Liver (tissue), 10 donors: Measurements from ENCODE around the gene CRACR2B. TPM values are rescaled to one million over a fixed set of nuclear protein-coding genes. Genes with fewer than 3 reads are reported as not detected.

ENCODE experiments used
- DNase-seq: peaks from one replicate; pipeline ENCODE4 v3.0.0-alpha.2; 2017; ENCODE audit warnings: low spot score
- H3K27ac ChIP-seq, 2 donors: one replicate each; pipeline ENCODE4 v1.7.0; 2013; ENCODE audit warnings: inconsistent platforms in 2 of 2, low read length in 2 of 2, control low read depth in 1 of 2, low read depth in 1 of 2, mild to moderate bottlenecking in 1 of 2
- H3K27me3 ChIP-seq, 4 donors: one replicate each; pipeline versions ENCODE4 v1.6.1 to v1.7.0; 2013; ENCODE audit warnings: low read length in 3 of 4, inconsistent platforms in 1 of 4, mild to moderate bottlenecking in 1 of 4, moderate library complexity in 1 of 4; ENCODE audit not compliant: control insufficient read depth in 4 of 4, insufficient read depth in 4 of 4
- H3K36me3 ChIP-seq, 4 donors: one replicate each; pipeline versions ENCODE4 v1.6.1 to v1.7.0; 2013; ENCODE audit warnings: low read length in 3 of 4, mild to moderate bottlenecking in 3 of 4, low read depth in 1 of 4, moderate library complexity in 1 of 4; ENCODE audit not compliant: control insufficient read depth in 4 of 4, insufficient read depth in 3 of 4
- H3K4me1 ChIP-seq, 4 donors: one replicate each; pipeline versions ENCODE4 v1.6.1 to v1.7.0; 2013; ENCODE audit warnings: low read length in 3 of 4, mild to moderate bottlenecking in 3 of 4, moderate library complexity in 1 of 4; ENCODE audit not compliant: control insufficient read depth in 4 of 4, insufficient read depth in 4 of 4
- H3K4me3 ChIP-seq, 3 donors: one replicate each; pipeline versions ENCODE4 v1.6.1 to v1.7.0; 2013; ENCODE audit warnings: low read length in 3 of 3, control low read depth in 1 of 3, low read depth in 1 of 3, mild to moderate bottlenecking in 1 of 3
- H3K9ac ChIP-seq, 2 donors: one replicate each; pipeline ENCODE4 v1.7.0; 2013; ENCODE audit warnings: low read length in 2 of 2, mild to moderate bottlenecking in 2 of 2, moderate library complexity in 2 of 2, control low read depth in 1 of 2, low read depth in 1 of 2
- H3K9me3 ChIP-seq, 4 donors: one replicate each; pipeline versions ENCODE4 v1.6.1 to v1.7.0; 2013; ENCODE audit warnings: low read length in 3 of 4; ENCODE audit not compliant: control insufficient read depth in 4 of 4
- EGR1 ChIP-seq, 2 donors: IDR thresholded peaks; 2 replicates each; pipeline ENCODE4 v1.6.1; 2016 to 2018; ENCODE audit warnings: antibody characterized with exemption in 2 of 2, low read depth in 2 of 2
- WGBS: extraction: QIAGEN DNeasy Blood & Tissue Kit; methylation state at CpG from one replicate; pipeline ENCODE4 v1.1.7; 2013; 5-methylcytosine and 5-hydroxymethylcytosine counted together
- polyA plus RNA-seq, 2 donors: library from polyadenylated mRNA; stranded (reverse) in 1 of 2; unstranded in 1 of 2; fragments of 200-250 nt in 1 of 2; fragments of >200 nt in 1 of 2; fragmentation: Nextera tagmentation in 1 of 2; extraction: Ambion mirVana in 1 of 2; gene quantifications; one replicate each; pipeline versions ENCODE4 v1.2.1 to v1.2.3, GENCODE V29; 2013 to 2015
- small RNA-seq: library from RNA; depleted of rRNA; stranded (forward); fragments of <200 nt; gene quantifications from one replicate; pipeline ENCODE3, GENCODE V24; 2014
- total RNA-seq, 2 donors: library from RNA; depleted of rRNA; stranded (reverse); fragments of >200 nt; gene quantifications; one replicate each; pipeline ENCODE4 v1.2.3, GENCODE V29; 2014
- donor health status: healthy.
- donor health status: healthy.
- donor health status: healthy.
- donor health status: healthy.
- donor health status: healthy.

The CRACR2B gene
- total and polyA plus RNA-seq, 4 donors: 0.14 to 2.9 (median 2.2) TPM

GRCh38 chr11:880447-880846 lies 52.7 kb downstream of the CRACR2B start:
- Histone ChIP-seq H3K4me3 (no peak overlapping the region), H3K9ac (no peak overlapping the region), H3K36me3 (peaks cover 4 to 32% (median 12%) of the 10 kb centered on the region in 4 donors), H3K27ac (no peak overlapping the region), H3K27me3 (no peaks in the 10 kb centered on the region), H3K9me3 (no peaks in the 10 kb centered on the region), H3K4me1 (peaks cover 3 to 10% (median 6%) of the 10 kb centered on the region in 4 donors)
- WGBS: 90% methylated on average over 14 of the region's 14 CpGs
- no peak for TF ChIP-seq EGR1 (IDR thresholded peaks at IDR 0.05; ENCODE audit: low read depth in 2 of 2)
- no peak for DNase-seq

Small RNAs within 50 kb of the gene (small RNA-seq; reads per million reads assigned to genes)
- gene SNORA52: not detected

Other genes starting within 250 kb of the CRACR2B start
- 10 to 100 TPM; 15.7 to 62.4 TPM for gene IRF7, start 212.0 kb upstream of the CRACR2B start, total RNA-seq
- 10 to 100 TPM; 23.8 to 50.3 TPM for gene IRF7, start 212.0 kb upstream of the CRACR2B start, polyA plus RNA-seq
- gene CDHR5, start 203.0 kb upstream of the CRACR2B start, total RNA-seq: 10 to 100 TPM; 34.8 to 79.7 TPM
- 10 to 100 TPM; 29.4 to 86.2 TPM for gene CDHR5, start 203.0 kb upstream of the CRACR2B start, polyA plus RNA-seq
- gene SCT, start 200.7 kb upstream of the CRACR2B start, total RNA-seq: not detected
- not detected for gene SCT, start 200.7 kb upstream of the CRACR2B start, polyA plus RNA-seq
- not detected for gene DRD4, start 190.7 kb upstream of the CRACR2B start, total RNA-seq
- gene DRD4, start 190.7 kb upstream of the CRACR2B start, polyA plus RNA-seq: not detected
- gene DEAF1, start 132.7 kb upstream of the CRACR2B start, total RNA-seq: 10 to 100 TPM in 1 of 2 donors, 1 to 10 TPM in 1; 9.6 to 11.4 TPM
- gene DEAF1, start 132.7 kb upstream of the CRACR2B start, polyA plus RNA-seq: 10 to 100 TPM in 1 of 2 donors, 1 to 10 TPM in 1; 7.0 to 10.5 TPM
- 10 to 100 TPM in 1 of 2 donors, 1 to 10 TPM in 1; 5.1 to 11.1 TPM for gene TMEM80, start 132.1 kb upstream of the CRACR2B start, total RNA-seq
- 10 to 100 TPM in 1 of 2 donors, 1 to 10 TPM in 1; 5.3 to 12.4 TPM for gene TMEM80, start 132.1 kb upstream of the CRACR2B start, polyA plus RNA-seq
- 100 to 1,000 TPM in 1 of 2 donors, 10 to 100 TPM in 1; 24.4 to 138 TPM for gene EPS8L2, start 121.7 kb upstream of the CRACR2B start, total RNA-seq
- 10 to 100 TPM; 62.2 to 63.2 TPM for gene EPS8L2, start 121.7 kb upstream of the CRACR2B start, polyA plus RNA-seq
- 100 to 1,000 TPM in 1 of 2 donors, 10 to 100 TPM in 1; 72.5 to 181 TPM for gene TALDO1, start 80.5 kb upstream of the CRACR2B start, total RNA-seq
- gene TALDO1, start 80.5 kb upstream of the CRACR2B start, polyA plus RNA-seq: 100 to 1,000 TPM; 123 to 133 TPM
- 10 to 100 TPM; 26.3 to 37.2 TPM for gene GATD1, start 50.4 kb upstream of the CRACR2B start, total RNA-seq
- gene GATD1, start 50.4 kb upstream of the CRACR2B start, polyA plus RNA-seq: 10 to 100 TPM; 22.7 to 23.0 TPM
- not detected for gene CEND1, start 37.8 kb upstream of the CRACR2B start, total RNA-seq
- not detected for gene CEND1, start 37.8 kb upstream of the CRACR2B start, polyA plus RNA-seq
- 10 to 100 TPM in 1 of 2 donors, 1 to 10 TPM in 1; 5.3 to 15.1 TPM for gene SLC25A22, start 29.6 kb upstream of the CRACR2B start, total RNA-seq
- 10 to 100 TPM in 1 of 2 donors, 1 to 10 TPM in 1; 9.0 to 26.8 TPM for gene SLC25A22, start 29.6 kb upstream of the CRACR2B start, polyA plus RNA-seq
- gene PIDD1, start 22.7 kb upstream of the CRACR2B start, total RNA-seq: 10 to 100 TPM in 1 of 2 donors, 1 to 10 TPM in 1; 7.8 to 10.4 TPM
- gene PIDD1, start 22.7 kb upstream of the CRACR2B start, polyA plus RNA-seq: 1 to 10 TPM; 6.4 to 7.3 TPM
- 100 to 1,000 TPM in 1 of 2 donors, 10 to 100 TPM in 1; 59.8 to 297 TPM for gene RPLP2, start 18.0 kb upstream of the CRACR2B start, total RNA-seq
- 100 to 1,000 TPM; 273 to 476 TPM for gene RPLP2, start 18.0 kb upstream of the CRACR2B start, polyA plus RNA-seq
- gene PNPLA2, start 9.0 kb upstream of the CRACR2B start, total RNA-seq: 10 to 100 TPM; 13.7 to 29.1 TPM
- 10 to 100 TPM; 25.3 to 58.9 TPM for gene PNPLA2, start 9.0 kb upstream of the CRACR2B start, polyA plus RNA-seq
- 100 to 1,000 TPM in 1 of 2 donors, 10 to 100 TPM in 1; 31.6 to 127 TPM for gene CD151, start 5.0 kb downstream of the CRACR2B start, total RNA-seq
- gene CD151, start 5.0 kb downstream of the CRACR2B start, polyA plus RNA-seq: 100 to 1,000 TPM; 121 to 264 TPM
- gene POLR2L, start 14.6 kb downstream of the CRACR2B start, total RNA-seq: 10 to 100 TPM; 28.1 to 60.4 TPM
- 100 to 1,000 TPM; 152 to 230 TPM for gene POLR2L, start 14.6 kb downstream of the CRACR2B start, polyA plus RNA-seq
- gene TSPAN4, start 14.9 kb downstream of the CRACR2B start, total RNA-seq: 10 to 100 TPM; 25.2 to 35.6 TPM
- 10 to 100 TPM; 16.5 to 38.1 TPM for gene TSPAN4, start 14.9 kb downstream of the CRACR2B start, polyA plus RNA-seq
- 10 to 100 TPM; 39.5 to 67.1 TPM for gene CHID1, start 82.9 kb downstream of the CRACR2B start, total RNA-seq
- 10 to 100 TPM; 51.1 to 68.8 TPM for gene CHID1, start 82.9 kb downstream of the CRACR2B start, polyA plus RNA-seq
- 10 to 100 TPM; 20.5 to 39.7 TPM for gene AP2A2, start 98.0 kb downstream of the CRACR2B start, total RNA-seq
- gene AP2A2, start 98.0 kb downstream of the CRACR2B start, polyA plus RNA-seq: 10 to 100 TPM; 22.0 to 25.5 TPM
- under 1 TPM; 0.05 to 0.25 TPM for gene MUC6, start 208.8 kb downstream of the CRACR2B start, total RNA-seq
- gene MUC6, start 208.8 kb downstream of the CRACR2B start, polyA plus RNA-seq: under 1 TPM; 0.12 to 0.54 TPM
- not detected for gene MUC2, start 247.0 kb downstream of the CRACR2B start, total RNA-seq
- under 1 TPM in 1 of 2 donors, not detected in 1; under 0.01 TPM for gene MUC2, start 247.0 kb downstream of the CRACR2B start, polyA plus RNA-seq